ENCODE measurements around the gene SLC38A5.
"Not testable (repeated sequence)": the region's sequence is repeated elsewhere in the genome, so short reads cannot be mapped to it uniquely, and the experiment has no call there.

GRCh38 chrX:48447201-48447600, 22.9 kb downstream of the SLC38A5 start:
- TF ChIP-seq CTCF (conservative IDR thresholded peaks at IDR 0.05; ENCODE audit: low read depth in 2 of 2); POLR2AphosphoS5 (IDR thresholded peaks at IDR 0.05; ENCODE audit: low read depth); REST (IDR thresholded peaks at IDR 0.05; ENCODE audit: unreplicated experiment); EZH2 (IDR thresholded peaks at IDR 0.05; ENCODE audit: low read depth, unreplicated experiment); EZH2phosphoT487 (IDR thresholded peaks at IDR 0.05; ENCODE audit: unreplicated experiment); ZNF114 (CRISPR knock-in tag; IDR thresholded peaks at IDR 0.05); CREB1 (CRISPR knock-in tag; IDR thresholded peaks at IDR 0.05; ENCODE audit: low read depth); ZNF331 (CRISPR knock-in tag; IDR thresholded peaks at IDR 0.05; ENCODE audit: low read depth); ETS1 (IDR thresholded peaks at IDR 0.05); STAT1 (IDR thresholded peaks at IDR 0.05; ENCODE audit: unreplicated experiment); NANOG (IDR thresholded peaks at IDR 0.05; ENCODE audit: borderline replicate concordance); ZNF462 (CRISPR knock-in tag; IDR thresholded peaks at IDR 0.05): not testable (repeated sequence)
